Calu3 (cell line): ENCODE results near the gene CLEC4E. TPM values are rescaled to one million over a fixed set of nuclear protein-coding genes. Genes with fewer than 3 reads are reported as not detected.

Source experiments
- BruUV-seq: library from RNA; stranded (reverse); fragments of 400-500 nt; replicated peaks from 2 replicates; lab custom pipeline; 2021; lab: Mats Ljungman, UMichigan
- CTCF ChIA-PET: fragments of 300-600 bp; sonication (Branson Sonifier 250); formaldehyde crosslinking; loops from one replicate; lab custom pipeline; 2022; ENCODE audit warnings: antibody characterized with exemption; lab: Charles Lee
- DNase-seq: peaks from one replicate; pipeline ENCODE4 v3.0.0; 2022
- H3K27ac Mint-ChIP-seq: one replicate; pipeline ENCODE4 v1.8.0; 2022; ENCODE audit warnings: mixed read lengths; ENCODE audit not compliant: unreplicated experiment
- H3K27me3 Mint-ChIP-seq: one replicate; pipeline ENCODE4 v1.8.0; 2022; ENCODE audit warnings: mixed read lengths; ENCODE audit not compliant: unreplicated experiment
- H3K36me3 Mint-ChIP-seq: one replicate; pipeline ENCODE4 v1.8.0; 2022; ENCODE audit warnings: mild to moderate bottlenecking, moderate library complexity, mixed read lengths; ENCODE audit not compliant: insufficient read depth, unreplicated experiment
- H3K4me1 Mint-ChIP-seq: one replicate; pipeline ENCODE4 v1.8.0; 2022; ENCODE audit warnings: mild to moderate bottlenecking, low read depth, mixed read lengths; ENCODE audit not compliant: unreplicated experiment
- H3K4me3 Mint-ChIP-seq: one replicate; pipeline ENCODE4 v1.8.0; 2022; ENCODE audit warnings: mild to moderate bottlenecking, low read depth, moderate library complexity, mixed read lengths; ENCODE audit not compliant: unreplicated experiment
- H3K9me3 Mint-ChIP-seq: one replicate; pipeline ENCODE4 v1.8.0; 2022; ENCODE audit warnings: low read depth, mixed read lengths; ENCODE audit not compliant: unreplicated experiment
- CTCF ChIP-seq: fragments of 200-600 bp; IDR thresholded peaks from one replicate; pipeline ENCODE4 v1.8.0; 2022; ENCODE audit warnings: antibody characterized with exemption; ENCODE audit not compliant: unreplicated experiment
- intact Hi-C: fragments of 100-400 bp; cut with micrococcal nuclease; formaldehyde crosslinking; loops from one replicate; pipeline ENCODE4 v1.10.0; 2022; ENCODE audit not compliant: unreplicated experiment
- total RNA-seq: library from RNA; stranded (reverse); gene quantifications from 2 replicates; pipeline ENCODE4 v1.2.3, GENCODE V29; 2022

CLEC4E gene
- total RNA-seq, 1 experiment from 2014 or later: not detected

- Mint-ChIP-seq H3K9me3 (no peaks in the 10 kb centered on the region), H3K4me3 (no peak overlapping the region), H3K4me1 (no peaks in the 10 kb centered on the region), H3K27me3 (peaks cover 55% of the 10 kb centered on the region), H3K36me3 (no peaks in the 10 kb centered on the region), H3K27ac (no peak overlapping the region)
- no TSS peak for BruUV-seq
- no peak for TF ChIP-seq CTCF
- CTCF ChIA-PET: no interaction called here
- intact Hi-C loops: no loop called here
- no peak for DNase-seq
These were observed 32.5 kb downstream of the CLEC4E start for GRCh38 chr12:8508223-8508622.

GRCh38 chr12:8507596-8507995 is 33.1 kb downstream of the CLEC4E start:
- H3K36me3 Mint-ChIP-seq: no peaks in the 10 kb centered on the region
- no peak overlapping the region for H3K4me3 Mint-ChIP-seq
- peaks cover 49% of the 10 kb centered on the region for H3K27me3 Mint-ChIP-seq
- intact Hi-C loops: no loop called here
- no peaks in the 10 kb centered on the region for H3K4me1 Mint-ChIP-seq
- TF ChIP-seq CTCF: no peak
- no peaks in the 10 kb centered on the region for H3K9me3 Mint-ChIP-seq
- no TSS peak for BruUV-seq
- H3K27ac Mint-ChIP-seq: no peak overlapping the region
- DNase-seq: no peak
- CTCF ChIA-PET: no interaction called here

GRCh38 chr12:8504351-8504750 is 36.4 kb downstream of the CLEC4E start:
- no peaks in the 10 kb centered on the region for H3K9me3 Mint-ChIP-seq
- DNase-seq: no peak
- H3K27ac Mint-ChIP-seq: no peak overlapping the region
- no peak for TF ChIP-seq CTCF
- intact Hi-C loops: no loop called here
- H3K4me1 Mint-ChIP-seq: no peaks in the 10 kb centered on the region
- BruUV-seq: no TSS peak
- CTCF ChIA-PET: no interaction called here
- H3K27me3 Mint-ChIP-seq: peaks cover 34% of the 10 kb centered on the region
- H3K36me3 Mint-ChIP-seq: no peaks in the 10 kb centered on the region
- no peak overlapping the region for H3K4me3 Mint-ChIP-seq

GRCh38 chr12:8501720-8502119 is 39.0 kb downstream of the CLEC4E start:
- intact Hi-C loops: no loop called here
- BruUV-seq: no TSS peak
- CTCF ChIA-PET: no interaction called here
- Mint-ChIP-seq H3K27me3 (peaks cover 33% of the 10 kb centered on the region), H3K9me3 (no peaks in the 10 kb centered on the region), H3K4me3 (no peak overlapping the region), H3K27ac (no peak overlapping the region), H3K4me1 (no peaks in the 10 kb centered on the region), H3K36me3 (no peaks in the 10 kb centered on the region)
- no peak for TF ChIP-seq CTCF
- no peak for DNase-seq
